GM12878 (cell line): ENCODE data around the gene FOSL1. TPM values are rescaled to one million over a fixed set of nuclear protein-coding genes. Genes with fewer than 3 reads are reported as not detected.

Experiments used
- HSF1 ChIP-seq: fragments of 150-350 bp; IDR thresholded peaks from 2 replicates; pipeline ENCODE4 v1.6.1; 2014; ENCODE audit warnings: mild to moderate bottlenecking, low read depth, low read length
- IRF4 ChIP-seq: IDR thresholded peaks from 2 replicates; pipeline ENCODE4 v1.6.1; 2011; ENCODE audit warnings: low read depth, low read length
- LARP7 ChIP-seq: fragments of 450-650 bp; IDR thresholded peaks from 2 replicates; pipeline ENCODE4 v1.6.1; 2017; ENCODE audit warnings: mild to moderate bottlenecking
- MAX ChIP-seq: IDR thresholded peaks from 2 replicates; pipeline ENCODE4 v1.6.1; 2012; ENCODE audit warnings: low read depth, low read length, improper control_type of control experiment
- SMAD1 ChIP-seq: fragments of 450-650 bp; IDR thresholded peaks from 2 replicates; pipeline ENCODE4 v1.6.1; 2018; ENCODE audit warnings: mild to moderate bottlenecking, low read depth; ENCODE audit not compliant: partially characterized antibody
- SMARCA5 ChIP-seq: fragments of 450-650 bp; IDR thresholded peaks from 2 replicates; pipeline ENCODE4 v1.6.1; 2017; ENCODE audit warnings: mild to moderate bottlenecking
- WRNIP1 ChIP-seq: IDR thresholded peaks from 2 replicates; pipeline ENCODE4 v1.6.1; 2011; ENCODE audit warnings: low read depth, low read length, improper control_type of control experiment, borderline replicate concordance
- ZBTB4 ChIP-seq: fragments of 450-650 bp; formaldehyde crosslinking; IDR thresholded peaks from 2 replicates; pipeline ENCODE4 v1.4.0; 2022; ENCODE audit warnings: mild to moderate bottlenecking, moderate library complexity
- polyA plus RNA-seq, 11 experiments: library from polyadenylated mRNA; depleted of rRNA in 4 of 11; unstranded in 6 of 11; stranded (reverse) in 5 of 11; fragments of >200 nt; fragmentation: Nextera tagmentation in 4 of 11; fragmentation: Illumina TruSeq in 1 of 11; extraction: Ambion mirVana in 4 of 11; extraction: Trizol in 1 of 11; gene quantifications; 1 replicate in 1 of 11; 2 replicates in 10 of 11; pipeline versions ENCODE4 v1.2.1 to v1.2.3, GENCODE V29; 2011 to 2016; ENCODE audit warnings: inconsistent platforms in 2 of 11, missing spikeins in 2 of 11, low read depth in 1 of 11
- total RNA-seq, 4 experiments: library from RNA; depleted of rRNA in 3 of 4; stranded (reverse); fragments of >200 nt in 3 of 4; fragmentation: Illumina TruSeq in 1 of 4; extraction: Trizol in 1 of 4; gene quantifications; 2 replicates each; pipeline versions ENCODE4 v1.2.1 to v1.2.3, GENCODE V29; 2013 to 2021

The FOSL1 gene
- total and polyA plus RNA-seq, 10 of the 15 experiments (the other 5 are each of a cell fraction or from before 2014, with no cell fraction given), result 0.82 to 5.4 (median 2.1) TPM

DNA sequence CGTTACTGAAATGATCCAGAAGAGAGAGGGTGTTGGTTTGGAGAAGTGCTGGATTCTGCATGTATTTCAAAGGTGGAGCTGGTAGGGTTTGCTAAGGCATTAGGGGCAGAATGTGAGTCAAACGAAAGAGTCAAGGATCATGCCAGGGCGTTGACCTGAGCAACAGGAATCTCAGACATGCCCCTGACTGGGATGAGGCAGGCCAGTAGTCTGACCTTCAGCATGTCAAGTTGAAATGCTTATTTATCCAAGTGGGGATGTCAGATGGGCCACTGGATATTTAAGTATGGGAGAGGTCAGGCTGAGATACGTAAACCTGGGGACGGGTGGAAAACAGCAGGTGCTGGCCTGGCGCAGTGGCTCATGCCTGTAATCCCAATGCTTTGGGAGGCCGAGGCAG is 42.3 kb upstream of the FOSL1 start (continued):
- TF ChIP-seq ZBTB4 (CRISPR knock-in tag), result no peak
- TF ChIP-seq WRNIP1, result no peak
- no peak for TF ChIP-seq SMARCA5
- no peak for TF ChIP-seq LARP7
- no peak for TF ChIP-seq HSF1
- TF ChIP-seq IRF4, result no peak
- no peak for TF ChIP-seq MAX
- TF ChIP-seq SMAD1, result no peak
